ENCODE data around the gene CACFD1. TPM values are rescaled to one million over a fixed set of nuclear protein-coding genes. Genes with fewer than 3 reads are reported as not detected.
"Not testable (repeated sequence)": the region's sequence is repeated elsewhere in the genome, so short reads cannot be mapped to it uniquely, and the experiment has no call there.

The CACFD1 gene
- total RNA-seq, 1 donor = 3.9 TPM

- DNase-seq (ENCODE audit: low read depth) = no peak
- TF ChIP-seq CTCF (IDR thresholded peaks at IDR 0.05; ENCODE audit: insufficient read depth, low read depth, low read length) = no peak
- no peak overlapping the region for H3K4me3 ChIP-seq (ENCODE audit: low read depth, low read length)
These were observed 14.3 kb upstream of the CACFD1 start for GRCh38 chr9:133445293-133445969.

- no peak overlapping the region for H3K4me3 ChIP-seq (ENCODE audit: low read depth, low read length)
- no peak for TF ChIP-seq CTCF (IDR thresholded peaks at IDR 0.05; ENCODE audit: insufficient read depth, low read depth, low read length)
- no peak for DNase-seq (ENCODE audit: low read depth)
These were observed 11.2 kb upstream of the CACFD1 start for GRCh38 chr9:133448487-133448972.

- H3K4me3 ChIP-seq (ENCODE audit: low read depth, low read length) = no peak overlapping the region
- DNase-seq (ENCODE audit: low read depth) = no peak
- TF ChIP-seq CTCF (IDR thresholded peaks at IDR 0.05; ENCODE audit: insufficient read depth, low read depth, low read length) = no peak
These were observed 10.0 kb upstream of the CACFD1 start for GRCh38 chr9:133449760-133450159.

- not testable (repeated sequence) for H3K4me3 ChIP-seq (ENCODE audit: low read depth, low read length); DNase-seq (ENCODE audit: low read depth)
These were observed 7.9 kb upstream of the CACFD1 start for GRCh38 chr9:133451865-133452264.

DNA sequence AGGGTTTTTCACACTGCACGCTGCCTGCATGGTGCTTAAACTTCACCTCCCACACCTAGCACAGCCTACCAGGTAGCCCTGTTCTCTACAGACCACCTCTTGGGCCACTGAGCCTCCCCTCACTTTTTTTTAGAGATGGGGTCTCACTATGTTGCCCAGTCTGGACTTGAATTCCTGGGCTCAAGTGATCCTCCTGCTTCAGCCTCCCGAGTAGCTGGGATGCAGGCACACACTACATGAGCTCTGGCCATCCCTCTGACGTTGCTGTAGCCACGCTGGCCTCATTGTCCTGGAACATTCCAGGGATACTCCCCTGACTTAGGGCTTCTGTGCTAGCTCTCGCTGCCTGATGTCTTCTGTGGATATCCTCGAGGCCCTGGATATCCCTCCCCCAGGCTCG lies 7.2 kb upstream of the CACFD1 start:
- DNase-seq (ENCODE audit: low read depth) = no peak
- no peak for TF ChIP-seq CTCF (IDR thresholded peaks at IDR 0.05; ENCODE audit: insufficient read depth, low read depth, low read length)
- H3K4me3 ChIP-seq (ENCODE audit: low read depth, low read length) = no peak overlapping the region

GRCh38 chr9:133453651-133454050 lies 6.1 kb upstream of the CACFD1 start:
- no peak overlapping the region for H3K4me3 ChIP-seq (ENCODE audit: low read depth, low read length)
- no peak for DNase-seq (ENCODE audit: low read depth)
- TF ChIP-seq CTCF (IDR thresholded peaks at IDR 0.05; ENCODE audit: insufficient read depth, low read depth, low read length) = no peak

GRCh38 chr9:133454325-133454724 lies 5.5 kb upstream of the CACFD1 start:
- no peak for DNase-seq (ENCODE audit: low read depth)
- no peak overlapping the region for H3K4me3 ChIP-seq (ENCODE audit: low read depth, low read length)
- TF ChIP-seq CTCF (IDR thresholded peaks at IDR 0.05; ENCODE audit: insufficient read depth, low read depth, low read length) = no peak

Measured in fibroblast of villous mesenchyme (primary cell).